ENCODE results near the gene VAV2. TPM values are rescaled to one million over a fixed set of nuclear protein-coding genes. Genes with fewer than 3 reads are reported as not detected.

VAV2 gene
- total and polyA plus RNA-seq, 4 donors, result 4.9 to 26.4 (median 17.0) TPM

DNA sequence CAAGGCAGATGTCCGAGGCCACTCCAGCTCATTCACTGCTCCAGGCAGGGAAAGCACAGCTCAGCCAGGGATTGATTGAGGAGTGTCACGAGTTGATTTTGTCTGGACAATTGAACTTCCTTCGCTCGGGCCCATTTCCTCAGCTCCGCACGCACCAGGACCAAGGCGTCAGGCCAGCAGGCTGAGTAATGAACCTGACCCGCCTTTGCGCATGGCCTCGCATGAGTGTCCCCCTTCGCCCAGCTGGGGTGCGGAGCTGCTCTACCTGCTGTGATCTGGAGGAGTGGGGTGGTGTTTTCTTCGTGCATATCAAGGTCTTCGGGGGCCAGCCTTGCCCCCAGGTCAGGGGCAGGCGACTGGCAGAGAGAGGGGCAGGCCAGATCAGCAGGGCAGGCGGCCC lies 44.0 kb downstream of the VAV2 start:
- H3K9me3 ChIP-seq (ENCODE audit: control insufficient read depth in 4 of 4, low read length in 3 of 4), result no peaks in the 10 kb centered on the region
- H3K4me1 ChIP-seq (ENCODE audit: control insufficient read depth in 4 of 4, insufficient read depth in 4 of 4, low read length in 3 of 4), result peaks cover 0 to 23% (median 7%) of the 10 kb centered on the region in 4 donors
- no peak overlapping the region for H3K4me3 ChIP-seq (ENCODE audit: low read depth in 1 of 3, low read length in 3 of 3)
- 81% methylated on average over 16 of the region's 16 CpGs for WGBS
- no peak overlapping the region for H3K9ac ChIP-seq (ENCODE audit: low read depth in 1 of 2, low read length in 2 of 2)
- no peak overlapping the region for H3K27ac ChIP-seq (ENCODE audit: low read depth in 1 of 2, low read length in 2 of 2)
- DNase-seq (ENCODE audit: low spot score), result no peak
- TF ChIP-seq JUND (IDR thresholded peaks at IDR 0.05) (no peak), HNF4A (conservative IDR thresholded peaks at IDR 0.05) (no peak), NR2F2 (IDR thresholded peaks at IDR 0.05) (no peak), RXRA (IDR thresholded peaks at IDR 0.05) (no peak), SP1 (IDR thresholded peaks at IDR 0.05) (no peak)
- H3K27me3 ChIP-seq (ENCODE audit: control insufficient read depth in 4 of 4, insufficient read depth in 4 of 4, low read length in 3 of 4), result no peaks in the 10 kb centered on the region
- H3K36me3 ChIP-seq (ENCODE audit: control insufficient read depth in 4 of 4, insufficient read depth in 3 of 4, low read depth in 1 of 4, low read length in 3 of 4), result peaks cover 0 to 5% (median 0%) of the 10 kb centered on the region in 4 donors

DNA sequence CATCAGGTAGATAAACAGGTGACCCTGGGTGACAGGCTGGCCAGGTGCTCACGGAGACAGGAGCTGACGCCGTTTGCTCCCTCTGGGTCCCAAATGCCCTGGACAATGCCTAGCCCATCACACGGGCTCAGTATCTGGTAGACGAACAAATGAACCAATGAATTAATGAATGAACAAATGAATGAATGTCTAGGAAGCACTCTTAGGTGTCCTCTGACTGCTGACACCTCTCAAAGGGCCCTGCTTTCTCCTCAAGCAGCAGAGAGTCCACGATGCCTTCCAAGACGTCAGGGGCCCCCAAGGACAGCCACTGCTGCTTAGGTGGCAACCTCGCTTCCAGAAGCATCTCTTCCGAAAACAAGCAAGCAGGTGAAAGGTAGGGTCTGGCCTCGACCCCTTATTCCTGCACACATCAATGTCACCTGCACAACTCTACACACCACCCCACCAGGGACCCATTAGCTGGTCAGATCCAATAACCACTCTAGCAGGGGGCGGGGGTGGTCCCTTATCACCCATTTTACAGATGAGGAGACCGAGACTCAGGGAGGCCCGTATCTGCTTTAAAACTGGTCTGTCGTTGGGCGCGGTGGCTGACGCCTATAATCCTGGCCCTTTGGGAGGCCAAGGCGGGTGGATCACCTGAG lies 45.2 kb downstream of the VAV2 start:
- Histone ChIP-seq H3K36me3 (ENCODE audit: control insufficient read depth in 4 of 4, insufficient read depth in 3 of 4, low read depth in 1 of 4, low read length in 3 of 4) (peaks cover 0 to 5% (median 0%) of the 10 kb centered on the region in 4 donors), H3K4me3 (ENCODE audit: low read depth in 1 of 3, low read length in 3 of 3) (no peak overlapping the region), H3K27me3 (ENCODE audit: control insufficient read depth in 4 of 4, insufficient read depth in 4 of 4, low read length in 3 of 4) (no peaks in the 10 kb centered on the region), H3K27ac (ENCODE audit: low read depth in 1 of 2, low read length in 2 of 2) (no peak overlapping the region), H3K9ac (ENCODE audit: low read depth in 1 of 2, low read length in 2 of 2) (no peak overlapping the region), H3K4me1 (ENCODE audit: control insufficient read depth in 4 of 4, insufficient read depth in 4 of 4, low read length in 3 of 4) (peaks cover 0 to 23% (median 7%) of the 10 kb centered on the region in 4 donors), H3K9me3 (ENCODE audit: control insufficient read depth in 4 of 4, low read length in 3 of 4) (no peaks in the 10 kb centered on the region)
- no peak for DNase-seq (ENCODE audit: low spot score)
- 91% methylated on average over 18 of the region's 18 CpGs for WGBS
- TF ChIP-seq, protein P1, sequence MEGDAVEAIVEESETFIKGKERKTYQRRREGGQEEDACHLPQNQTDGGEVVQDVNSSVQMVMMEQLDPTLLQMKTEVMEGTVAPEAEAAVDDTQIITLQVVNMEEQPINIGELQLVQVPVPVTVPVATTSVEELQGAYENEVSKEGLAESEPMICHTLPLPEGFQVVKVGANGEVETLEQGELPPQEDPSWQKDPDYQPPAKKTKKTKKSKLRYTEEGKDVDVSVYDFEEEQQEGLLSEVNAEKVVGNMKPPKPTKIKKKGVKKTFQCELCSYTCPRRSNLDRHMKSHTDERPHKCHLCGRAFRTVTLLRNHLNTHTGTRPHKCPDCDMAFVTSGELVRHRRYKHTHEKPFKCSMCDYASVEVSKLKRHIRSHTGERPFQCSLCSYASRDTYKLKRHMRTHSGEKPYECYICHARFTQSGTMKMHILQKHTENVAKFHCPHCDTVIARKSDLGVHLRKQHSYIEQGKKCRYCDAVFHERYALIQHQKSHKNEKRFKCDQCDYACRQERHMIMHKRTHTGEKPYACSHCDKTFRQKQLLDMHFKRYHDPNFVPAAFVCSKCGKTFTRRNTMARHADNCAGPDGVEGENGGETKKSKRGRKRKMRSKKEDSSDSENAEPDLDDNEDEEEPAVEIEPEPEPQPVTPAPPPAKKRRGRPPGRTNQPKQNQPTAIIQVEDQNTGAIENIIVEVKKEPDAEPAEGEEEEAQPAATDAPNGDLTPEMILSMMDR (IDR thresholded peaks at IDR 0.05; ENCODE audit: low read depth, low read length, missing input control), result no peak
- no peak for TF ChIP-seq MAX (IDR thresholded peaks at IDR 0.05)
- TF ChIP-seq FOXA1 (IDR thresholded peaks at IDR 0.05), result no peak
- no peak for TF ChIP-seq JUND (IDR thresholded peaks at IDR 0.05)
- TF ChIP-seq, protein P2, sequence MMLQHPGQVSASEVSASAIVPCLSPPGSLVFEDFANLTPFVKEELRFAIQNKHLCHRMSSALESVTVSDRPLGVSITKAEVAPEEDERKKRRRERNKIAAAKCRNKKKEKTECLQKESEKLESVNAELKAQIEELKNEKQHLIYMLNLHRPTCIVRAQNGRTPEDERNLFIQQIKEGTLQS (IDR thresholded peaks at IDR 0.05), result no peak
- TF ChIP-seq TAF1 (conservative IDR thresholded peaks at IDR 0.05), result no peak
- no peak for TF ChIP-seq HNF4G (IDR thresholded peaks at IDR 0.05)
- TF ChIP-seq REST (IDR thresholded peaks at IDR 0.05), result no peak
- TF ChIP-seq YY1 (IDR thresholded peaks at IDR 0.05), result no peak
- TF ChIP-seq, protein P3, sequence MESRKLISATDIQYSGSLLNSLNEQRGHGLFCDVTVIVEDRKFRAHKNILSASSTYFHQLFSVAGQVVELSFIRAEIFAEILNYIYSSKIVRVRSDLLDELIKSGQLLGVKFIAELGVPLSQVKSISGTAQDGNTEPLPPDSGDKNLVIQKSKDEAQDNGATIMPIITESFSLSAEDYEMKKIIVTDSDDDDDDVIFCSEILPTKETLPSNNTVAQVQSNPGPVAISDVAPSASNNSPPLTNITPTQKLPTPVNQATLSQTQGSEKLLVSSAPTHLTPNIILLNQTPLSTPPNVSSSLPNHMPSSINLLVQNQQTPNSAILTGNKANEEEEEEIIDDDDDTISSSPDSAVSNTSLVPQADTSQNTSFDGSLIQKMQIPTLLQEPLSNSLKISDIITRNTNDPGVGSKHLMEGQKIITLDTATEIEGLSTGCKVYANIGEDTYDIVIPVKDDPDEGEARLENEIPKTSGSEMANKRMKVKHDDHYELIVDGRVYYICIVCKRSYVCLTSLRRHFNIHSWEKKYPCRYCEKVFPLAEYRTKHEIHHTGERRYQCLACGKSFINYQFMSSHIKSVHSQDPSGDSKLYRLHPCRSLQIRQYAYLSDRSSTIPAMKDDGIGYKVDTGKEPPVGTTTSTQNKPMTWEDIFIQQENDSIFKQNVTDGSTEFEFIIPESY (IDR thresholded peaks at IDR 0.05), result no peak
